Chondrocyte (in vitro differentiated cells): ENCODE measurements around the gene SMAD3. TPM values are rescaled to one million over a fixed set of nuclear protein-coding genes. Genes with fewer than 3 reads are reported as not detected.

Experiments
- DNase-seq: peaks from one replicate; pipeline ENCODE4 v3.0.0; 2021; ENCODE audit warnings: mixed read lengths, low spot score
- H3K27ac Mint-ChIP-seq: one replicate; pipeline ENCODE4 v1.8.0; 2021; ENCODE audit warnings: mild to moderate bottlenecking, moderate library complexity, mixed read lengths; ENCODE audit not compliant: unreplicated experiment
- H3K27me3 Mint-ChIP-seq: 2 replicates; pipeline ENCODE4 v1.8.0; 2021; ENCODE audit warnings: low read depth, mixed read lengths
- H3K36me3 Mint-ChIP-seq: 2 replicates; pipeline ENCODE4 v1.8.0; 2021; ENCODE audit warnings: low read depth, mixed read lengths
- H3K4me1 Mint-ChIP-seq: 2 replicates; pipeline ENCODE4 v1.8.0; 2021; ENCODE audit warnings: low read depth, mild to moderate bottlenecking, mixed read lengths
- H3K4me3 Mint-ChIP-seq: one replicate; pipeline ENCODE4 v1.8.0; 2021; ENCODE audit warnings: mild to moderate bottlenecking, moderate library complexity, mixed read lengths; ENCODE audit not compliant: unreplicated experiment
- H3K9me3 Mint-ChIP-seq: 2 replicates; pipeline ENCODE4 v1.8.0; 2021; ENCODE audit warnings: low read depth, mixed read lengths
- total RNA-seq: library from RNA; stranded (reverse); gene quantifications from 3 replicates; pipeline ENCODE4 v1.2.1, GENCODE V29; 2021
- TF ChIP-seq, protein P1 (sequence below): fragments of 200-600 bp; sonication (generic); IDR thresholded peaks from 2 replicates; pipeline ENCODE4 v1.5.0; 2021; ENCODE audit warnings: antibody characterized with exemption, mild to moderate bottlenecking, moderate library complexity

Gene SMAD3
- total RNA-seq, 1 donor from 2014 or later: 23.2 TPM

DNA sequence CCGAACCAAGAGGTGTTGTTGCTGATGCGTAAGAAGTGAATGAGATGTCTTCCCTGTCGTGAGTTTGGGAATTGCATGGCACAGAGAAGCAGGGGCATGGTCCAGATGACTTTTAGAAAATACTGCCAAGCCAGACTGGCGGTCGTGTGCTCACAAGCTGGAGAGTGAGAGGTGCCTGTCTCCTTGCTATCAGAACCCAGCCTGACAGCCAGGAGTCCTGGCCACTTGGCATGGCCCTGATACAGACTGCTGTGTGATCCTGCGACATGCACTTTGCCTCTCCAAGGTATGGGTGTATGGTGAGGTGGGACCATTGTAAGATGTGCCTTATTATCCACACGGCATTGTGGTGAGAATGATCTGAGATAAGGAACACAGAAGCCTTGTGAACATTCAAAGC, 93.0 kb downstream of the SMAD3 start:
- Mint-ChIP-seq H3K9me3 (no peaks in the 10 kb centered on the region), H3K4me3 (no peak overlapping the region), H3K4me1 (peaks cover 9% of the 10 kb centered on the region), H3K27ac (no peak overlapping the region), H3K27me3 (no peaks in the 10 kb centered on the region), H3K36me3 (peaks cover 5% of the 10 kb centered on the region)
- TF ChIP-seq, protein P1, sequence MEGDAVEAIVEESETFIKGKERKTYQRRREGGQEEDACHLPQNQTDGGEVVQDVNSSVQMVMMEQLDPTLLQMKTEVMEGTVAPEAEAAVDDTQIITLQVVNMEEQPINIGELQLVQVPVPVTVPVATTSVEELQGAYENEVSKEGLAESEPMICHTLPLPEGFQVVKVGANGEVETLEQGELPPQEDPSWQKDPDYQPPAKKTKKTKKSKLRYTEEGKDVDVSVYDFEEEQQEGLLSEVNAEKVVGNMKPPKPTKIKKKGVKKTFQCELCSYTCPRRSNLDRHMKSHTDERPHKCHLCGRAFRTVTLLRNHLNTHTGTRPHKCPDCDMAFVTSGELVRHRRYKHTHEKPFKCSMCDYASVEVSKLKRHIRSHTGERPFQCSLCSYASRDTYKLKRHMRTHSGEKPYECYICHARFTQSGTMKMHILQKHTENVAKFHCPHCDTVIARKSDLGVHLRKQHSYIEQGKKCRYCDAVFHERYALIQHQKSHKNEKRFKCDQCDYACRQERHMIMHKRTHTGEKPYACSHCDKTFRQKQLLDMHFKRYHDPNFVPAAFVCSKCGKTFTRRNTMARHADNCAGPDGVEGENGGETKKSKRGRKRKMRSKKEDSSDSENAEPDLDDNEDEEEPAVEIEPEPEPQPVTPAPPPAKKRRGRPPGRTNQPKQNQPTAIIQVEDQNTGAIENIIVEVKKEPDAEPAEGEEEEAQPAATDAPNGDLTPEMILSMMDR: no peak
- DNase-seq: no peak

DNA sequence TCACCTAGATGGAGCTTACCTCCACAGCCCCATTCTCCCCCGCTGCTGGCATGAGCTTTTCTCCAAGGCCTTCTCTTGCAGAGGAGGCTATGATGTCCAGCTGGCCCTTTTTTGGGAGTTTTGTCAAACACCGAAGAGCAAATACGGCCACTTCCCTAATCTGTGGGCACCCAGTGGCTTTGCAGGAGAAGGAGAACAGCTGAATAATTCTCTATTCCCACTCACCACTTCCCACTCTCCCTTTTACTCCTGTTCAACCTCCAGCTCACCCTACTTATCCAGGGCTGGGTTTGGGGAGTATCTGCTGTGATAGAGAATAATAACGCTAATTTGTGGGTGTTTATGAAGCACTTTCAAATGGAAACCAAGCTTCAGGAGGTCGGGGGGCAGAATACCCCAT, 96.0 kb downstream of the SMAD3 start:
- TF ChIP-seq, protein P1: no peak
- Mint-ChIP-seq H3K4me1 (peaks cover 39% of the 10 kb centered on the region), H3K36me3 (peaks cover 1% of the 10 kb centered on the region), H3K27ac (no peak overlapping the region), H3K4me3 (no peak overlapping the region), H3K27me3 (no peaks in the 10 kb centered on the region), H3K9me3 (no peaks in the 10 kb centered on the region)
- DNase-seq: no peak

DNA sequence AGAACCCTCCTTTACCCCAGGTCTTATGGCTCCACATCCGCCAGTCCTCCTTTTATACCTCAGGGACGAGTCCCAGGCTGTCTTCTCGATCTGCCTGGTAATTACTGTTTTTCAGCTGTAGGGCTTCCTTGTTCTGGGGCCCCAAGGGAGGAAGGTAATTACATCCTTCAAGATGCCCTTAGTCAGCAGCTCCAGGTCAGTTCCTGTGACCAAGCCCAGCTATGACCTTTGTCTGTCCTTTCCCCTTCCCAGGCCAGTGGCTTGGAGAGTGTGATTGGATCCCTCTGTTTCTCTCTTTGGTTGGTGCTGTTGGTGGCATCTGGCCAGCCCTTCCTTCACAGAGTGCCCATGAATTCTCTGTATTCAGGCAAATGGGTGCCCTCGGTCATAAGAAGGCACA, 96.5 kb downstream of the SMAD3 start:
- no peak overlapping the region for H3K4me3 Mint-ChIP-seq
- no peaks in the 10 kb centered on the region for H3K27me3 Mint-ChIP-seq
- H3K4me1 Mint-ChIP-seq: peaks cover 44% of the 10 kb centered on the region
- no peak for DNase-seq
- no peaks in the 10 kb centered on the region for H3K9me3 Mint-ChIP-seq
- TF ChIP-seq, protein P1: no peak
- H3K36me3 Mint-ChIP-seq: peaks cover 1% of the 10 kb centered on the region
- no peak overlapping the region for H3K27ac Mint-ChIP-seq

DNA sequence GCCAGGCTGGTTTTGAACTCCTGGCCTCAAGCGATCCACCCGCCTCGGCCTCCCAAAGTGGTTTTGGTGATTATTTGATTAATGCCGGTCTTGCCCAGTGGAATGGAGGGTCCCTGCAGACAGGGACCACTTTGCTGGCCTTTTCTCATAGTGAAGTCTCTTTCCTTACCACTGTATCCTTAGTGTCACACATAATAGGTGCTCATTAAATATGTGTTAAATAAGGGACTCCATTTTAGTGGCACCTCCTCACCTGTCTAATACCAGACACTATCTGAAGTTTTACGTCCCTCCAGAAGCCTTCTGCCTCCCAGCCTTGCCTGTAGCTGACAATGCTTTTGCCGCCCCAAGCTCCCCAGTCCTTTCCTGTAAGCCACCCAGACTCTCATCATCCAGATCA, 97.8 kb downstream of the SMAD3 start:
- TF ChIP-seq, protein P1: no peak
- Mint-ChIP-seq H3K9me3 (no peaks in the 10 kb centered on the region), H3K27ac (no peak overlapping the region), H3K36me3 (peaks cover 4% of the 10 kb centered on the region), H3K4me3 (no peak overlapping the region), H3K27me3 (no peaks in the 10 kb centered on the region), H3K4me1 (peaks cover 56% of the 10 kb centered on the region)
- no peak for DNase-seq

DNA sequence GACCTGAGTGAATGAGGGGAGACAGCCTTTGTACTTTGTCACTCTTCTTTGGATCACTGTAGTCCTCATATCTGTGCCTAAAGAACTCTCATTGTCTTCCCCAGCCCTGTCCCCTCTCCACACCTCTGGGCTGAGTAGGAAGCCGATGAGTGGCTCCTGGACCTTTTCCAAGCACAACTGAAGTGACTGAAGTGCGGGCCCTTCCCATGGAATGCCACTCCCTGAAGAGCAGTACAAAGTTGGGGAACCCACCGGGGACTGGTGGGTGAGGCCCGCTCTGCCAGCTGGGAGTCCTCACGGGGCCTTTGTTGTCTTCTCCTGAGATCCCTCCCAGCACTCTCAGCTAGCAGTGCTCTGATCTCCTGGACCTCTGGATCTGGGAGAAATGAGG, 99.0 kb downstream of the SMAD3 start:
- no peak for DNase-seq
- no peak overlapping the region for H3K4me3 Mint-ChIP-seq
- no peaks in the 10 kb centered on the region for H3K9me3 Mint-ChIP-seq
- peaks cover 8% of the 10 kb centered on the region for H3K36me3 Mint-ChIP-seq
- TF ChIP-seq, protein P1: no peak
- H3K27me3 Mint-ChIP-seq: no peaks in the 10 kb centered on the region
- H3K4me1 Mint-ChIP-seq: peaks cover 63% of the 10 kb centered on the region
- peak overlapping the region; percentile 93 for H3K27ac Mint-ChIP-seq
